IgD-negative memory B cell (primary cell): ENCODE measurements around the gene OR1C1. TPM values are rescaled to one million over a fixed set of nuclear protein-coding genes. Genes with fewer than 3 reads are reported as not detected.

Source experiments
- polyA plus RNA-seq: library from polyadenylated mRNA; unstranded; fragments of 300-500 nt; fragmentation: Illumina TruSeq; gene quantifications from one replicate; pipeline ENCODE4 v1.2.3, GENCODE V29; 2021

OR1C1 gene
- polyA plus RNA-seq, 1 donor from 2014 or later: not detected

Other genes starting within 250 kb of the OR1C1 start
- gene OR2C3, start 224.1 kb downstream of the OR1C1 start, polyA plus RNA-seq: not detected
- not detected for gene GCSAML, start 211.4 kb downstream of the OR1C1 start, polyA plus RNA-seq
- not detected for gene OR2G2, start 172.2 kb downstream of the OR1C1 start, polyA plus RNA-seq
- gene OR2G3, start 155.0 kb downstream of the OR1C1 start, polyA plus RNA-seq: not detected
- gene OR13G1, start 80.8 kb downstream of the OR1C1 start, polyA plus RNA-seq: not detected
- not detected for gene OR6F1, start 43.9 kb downstream of the OR1C1 start, polyA plus RNA-seq
- gene OR14K1, start 21.9 kb downstream of the OR1C1 start, polyA plus RNA-seq: not detected
- not detected for gene OR14A2, start 12.4 kb downstream of the OR1C1 start, polyA plus RNA-seq
- gene OR14A16, start 63.6 kb upstream of the OR1C1 start, polyA plus RNA-seq: not detected
- not detected for gene OR11L1, start 81.3 kb upstream of the OR1C1 start, polyA plus RNA-seq
- 0.95 TPM for gene TRIM58, start 96.6 kb upstream of the OR1C1 start, polyA plus RNA-seq
- 0.91 TPM for gene OR2W3, start 135.0 kb upstream of the OR1C1 start, polyA plus RNA-seq
- gene OR2T8, start 159.7 kb upstream of the OR1C1 start, polyA plus RNA-seq: not detected
- gene OR2AJ1, start 164.3 kb upstream of the OR1C1 start, polyA plus RNA-seq: not detected
- gene OR2L8, start 188.3 kb upstream of the OR1C1 start, polyA plus RNA-seq: not detected
- not detected for gene OR2AK2, start 204.7 kb upstream of the OR1C1 start, polyA plus RNA-seq